GM13976 (cell line): ENCODE results near the gene IQCF2.
"Not testable (repeated sequence)": the region's sequence is repeated elsewhere in the genome, so short reads cannot be mapped to it uniquely, and the experiment has no call there.

Experiments
- DNase-seq: peaks from one replicate; pipeline ENCODE4 v3.0.0; 2012; ENCODE audit warnings: low spot score
- in situ Hi-C: fragments of 300-500 bp; cut with MboI; formaldehyde crosslinking; loops from one replicate; pipeline ENCODE4 v1.12.0; 2022; ENCODE audit warnings: low sequenced_read_pairs, mixed read lengths, inconsistent platforms; ENCODE audit not compliant: unreplicated experiment
- TF ChIP-seq, protein P1 (sequence below): IDR thresholded peaks from 2 replicates; pipeline ENCODE4 v1.5.1; 2012; ENCODE audit warnings: borderline replicate concordance, mild to moderate bottlenecking; ENCODE audit not compliant: insufficient read depth; ENCODE audit errors: extremely low read depth, missing control alignments, control extremely low read depth

The IQCF2 gene

DNA sequence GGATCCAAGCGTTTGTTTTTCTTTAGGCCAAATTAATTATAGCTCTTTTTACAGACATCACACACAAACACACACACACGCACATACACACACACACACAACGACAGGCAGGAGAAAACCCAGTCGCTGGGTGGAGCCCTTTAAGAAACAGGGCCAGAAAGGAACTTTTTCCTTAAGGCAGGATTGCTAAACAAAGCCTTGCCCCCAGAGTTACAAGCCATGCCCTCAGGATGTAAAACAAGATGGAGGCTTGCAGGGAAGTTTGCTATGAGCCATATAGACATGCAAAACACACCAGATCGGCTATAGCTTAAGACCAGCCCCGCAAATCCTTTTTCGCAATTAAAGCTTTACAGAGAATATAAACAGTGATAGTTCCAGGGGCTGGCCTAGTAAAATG is 16.3 kb upstream of the IQCF2 start:
- in situ Hi-C loops: no loop called here
- no peak for DNase-seq
- TF ChIP-seq, protein P1, sequence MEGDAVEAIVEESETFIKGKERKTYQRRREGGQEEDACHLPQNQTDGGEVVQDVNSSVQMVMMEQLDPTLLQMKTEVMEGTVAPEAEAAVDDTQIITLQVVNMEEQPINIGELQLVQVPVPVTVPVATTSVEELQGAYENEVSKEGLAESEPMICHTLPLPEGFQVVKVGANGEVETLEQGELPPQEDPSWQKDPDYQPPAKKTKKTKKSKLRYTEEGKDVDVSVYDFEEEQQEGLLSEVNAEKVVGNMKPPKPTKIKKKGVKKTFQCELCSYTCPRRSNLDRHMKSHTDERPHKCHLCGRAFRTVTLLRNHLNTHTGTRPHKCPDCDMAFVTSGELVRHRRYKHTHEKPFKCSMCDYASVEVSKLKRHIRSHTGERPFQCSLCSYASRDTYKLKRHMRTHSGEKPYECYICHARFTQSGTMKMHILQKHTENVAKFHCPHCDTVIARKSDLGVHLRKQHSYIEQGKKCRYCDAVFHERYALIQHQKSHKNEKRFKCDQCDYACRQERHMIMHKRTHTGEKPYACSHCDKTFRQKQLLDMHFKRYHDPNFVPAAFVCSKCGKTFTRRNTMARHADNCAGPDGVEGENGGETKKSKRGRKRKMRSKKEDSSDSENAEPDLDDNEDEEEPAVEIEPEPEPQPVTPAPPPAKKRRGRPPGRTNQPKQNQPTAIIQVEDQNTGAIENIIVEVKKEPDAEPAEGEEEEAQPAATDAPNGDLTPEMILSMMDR: no peak

DNA sequence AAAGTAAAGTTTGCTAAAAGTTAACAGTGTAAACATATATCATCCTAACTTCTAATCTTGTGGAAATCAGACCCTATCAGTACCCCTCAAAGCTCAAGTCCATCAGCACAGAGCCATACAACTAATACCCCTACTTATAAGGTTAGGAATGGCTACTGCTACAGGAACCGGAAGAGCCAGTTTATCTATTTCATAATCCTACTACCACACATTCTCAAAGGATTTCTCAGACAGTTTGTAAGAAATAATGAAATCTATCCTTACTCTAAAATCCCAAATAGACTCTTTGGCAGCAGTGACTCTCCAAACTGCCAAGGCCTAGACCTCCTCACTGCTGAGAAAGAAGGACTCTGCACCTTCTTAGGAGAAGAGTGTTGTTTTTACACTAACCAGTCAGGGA is 6.0 kb upstream of the IQCF2 start:
- DNase-seq, in situ Hi-C loops: not testable (repeated sequence)

DNA sequence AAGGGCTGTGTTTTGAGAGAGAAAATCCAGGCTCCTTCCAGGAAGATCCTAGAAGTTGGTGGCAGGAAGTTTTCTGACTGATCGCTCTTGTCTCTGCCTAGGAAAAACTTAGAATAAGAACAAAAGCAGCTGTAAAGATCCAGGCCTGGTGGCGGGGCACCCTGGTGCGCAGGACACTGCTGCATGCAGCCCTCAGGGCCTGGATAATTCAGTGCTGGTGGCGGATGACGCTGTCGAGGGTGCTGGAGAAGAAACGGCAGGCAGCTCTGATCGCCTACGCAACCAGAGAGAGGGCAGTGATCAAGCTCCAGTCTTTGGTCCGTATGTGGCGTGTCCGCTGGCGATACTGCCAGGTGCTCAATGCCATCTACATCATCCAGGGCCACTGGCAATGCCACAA is 1.5 kb downstream of the IQCF2 start:
- in situ Hi-C loops: no loop called here
- DNase-seq: no peak
- TF ChIP-seq, protein P1: no peak

DNA sequence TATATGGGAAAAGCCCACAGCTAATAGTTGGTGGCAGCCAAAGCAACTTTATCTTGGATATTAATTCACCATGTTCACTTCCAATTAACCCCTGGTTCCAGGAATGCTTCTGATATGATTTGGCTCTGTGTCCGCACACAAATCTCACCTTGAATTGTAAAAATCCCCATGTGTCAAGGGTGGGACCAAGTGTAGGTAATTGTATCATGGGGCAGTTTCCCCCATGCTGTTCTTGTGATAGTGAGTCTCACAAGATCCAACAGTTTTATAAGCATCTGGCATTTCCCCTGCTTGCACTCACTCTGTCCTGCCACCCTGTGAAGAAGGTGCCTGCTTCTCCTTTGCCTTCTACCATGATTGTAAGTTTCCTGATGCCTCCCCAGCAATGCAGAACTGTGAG is 7.5 kb downstream of the IQCF2 start:
- in situ Hi-C loops, DNase-seq: not testable (repeated sequence)

DNA sequence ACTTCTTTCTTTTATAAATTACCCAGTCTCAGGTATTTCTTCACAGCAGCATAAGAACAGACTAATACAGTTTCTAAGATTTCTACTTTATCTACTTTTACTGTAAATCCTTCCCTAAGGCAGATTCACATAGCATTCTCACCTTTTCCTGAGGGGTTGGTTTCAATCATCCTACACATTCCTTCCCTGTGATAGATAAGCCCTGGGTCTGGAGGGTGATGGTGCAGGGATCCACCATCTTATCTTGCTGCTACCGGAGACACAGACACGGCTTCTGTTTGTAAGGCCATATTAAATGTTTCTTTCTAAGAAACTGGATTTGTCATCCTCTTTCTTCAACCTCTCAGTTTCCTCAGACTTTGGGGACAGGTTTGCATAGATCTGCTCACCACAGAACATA is 7.9 kb downstream of the IQCF2 start:
- DNase-seq: no peak

DNA sequence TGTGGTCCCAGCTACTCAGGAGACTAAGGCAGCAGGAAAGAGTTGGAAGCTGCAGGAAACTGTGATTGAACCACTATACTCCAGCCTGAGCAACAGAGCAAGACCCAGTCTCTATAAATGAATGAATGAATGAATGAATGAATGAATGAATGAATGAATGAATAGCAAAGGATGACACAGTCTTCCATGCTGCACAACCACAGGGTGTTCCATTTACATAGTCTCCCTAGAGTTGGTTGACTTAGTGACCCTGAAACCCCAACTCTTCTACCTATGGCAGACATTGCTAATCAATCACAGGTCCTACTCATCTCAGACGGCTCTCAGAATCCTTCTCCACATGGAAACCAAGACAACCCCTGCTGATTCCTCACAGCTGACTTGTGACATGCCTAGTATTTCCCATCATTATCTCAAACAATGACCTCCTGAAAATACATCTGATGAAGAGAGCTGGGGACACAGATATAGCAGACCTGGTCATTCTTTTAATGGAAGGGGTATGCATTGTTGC is 11.9 kb downstream of the IQCF2 start:
- TF ChIP-seq, protein P1: no peak
- no peak for DNase-seq
- in situ Hi-C loops: no loop called here

More for the DNA sequence above, 7.9 kb downstream of the IQCF2 start:
- TF ChIP-seq, protein P1: no peak
- in situ Hi-C loops: no loop called here

DNA sequence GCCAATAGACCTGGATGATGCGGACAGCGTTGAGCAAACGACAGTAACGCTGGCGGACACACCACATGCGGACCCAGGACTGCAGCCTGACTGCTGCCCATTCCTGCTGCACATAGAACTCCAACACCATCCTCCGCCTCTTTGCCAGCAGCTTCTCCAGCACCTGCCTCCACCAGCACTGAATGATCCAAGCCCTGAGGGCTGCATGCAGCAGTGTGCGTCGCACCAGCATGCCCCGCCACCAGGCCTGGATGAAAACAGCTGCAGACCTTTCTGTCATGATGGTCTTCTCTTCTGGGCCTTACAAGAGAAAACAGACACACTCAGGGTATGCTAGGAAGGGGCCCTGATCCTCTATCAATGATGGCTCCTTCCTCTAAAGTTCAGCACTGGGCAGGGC is 12.5 kb downstream of the IQCF2 start:
- DNase-seq: no peak
- TF ChIP-seq, protein P1: no peak
- in situ Hi-C loops: no loop called here

DNA sequence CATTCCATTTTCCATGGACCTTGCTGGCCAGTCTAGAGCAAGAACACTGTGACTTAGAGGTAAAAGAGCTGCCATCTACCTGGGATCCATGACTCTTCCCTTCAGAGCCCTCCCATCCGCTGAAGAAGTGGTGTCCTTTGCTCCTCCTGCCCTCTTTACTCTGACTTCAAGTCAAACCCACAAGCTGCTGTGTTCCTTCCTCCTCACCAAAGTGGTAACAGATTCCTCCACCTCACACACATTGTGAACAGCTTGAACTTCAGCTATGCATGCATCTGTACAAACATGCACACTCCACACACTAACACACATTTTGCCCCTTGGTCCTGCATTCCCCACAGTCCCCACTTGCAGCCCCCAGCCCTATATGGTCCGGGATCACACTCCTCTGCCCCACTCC is 13.0 kb downstream of the IQCF2 start:
- DNase-seq: no peak
- in situ Hi-C loops: no loop called here
- TF ChIP-seq, protein P1: no peak
